Measurements from ENCODE around the gene GOLGA7B.

GOLGA7B gene

DNA sequence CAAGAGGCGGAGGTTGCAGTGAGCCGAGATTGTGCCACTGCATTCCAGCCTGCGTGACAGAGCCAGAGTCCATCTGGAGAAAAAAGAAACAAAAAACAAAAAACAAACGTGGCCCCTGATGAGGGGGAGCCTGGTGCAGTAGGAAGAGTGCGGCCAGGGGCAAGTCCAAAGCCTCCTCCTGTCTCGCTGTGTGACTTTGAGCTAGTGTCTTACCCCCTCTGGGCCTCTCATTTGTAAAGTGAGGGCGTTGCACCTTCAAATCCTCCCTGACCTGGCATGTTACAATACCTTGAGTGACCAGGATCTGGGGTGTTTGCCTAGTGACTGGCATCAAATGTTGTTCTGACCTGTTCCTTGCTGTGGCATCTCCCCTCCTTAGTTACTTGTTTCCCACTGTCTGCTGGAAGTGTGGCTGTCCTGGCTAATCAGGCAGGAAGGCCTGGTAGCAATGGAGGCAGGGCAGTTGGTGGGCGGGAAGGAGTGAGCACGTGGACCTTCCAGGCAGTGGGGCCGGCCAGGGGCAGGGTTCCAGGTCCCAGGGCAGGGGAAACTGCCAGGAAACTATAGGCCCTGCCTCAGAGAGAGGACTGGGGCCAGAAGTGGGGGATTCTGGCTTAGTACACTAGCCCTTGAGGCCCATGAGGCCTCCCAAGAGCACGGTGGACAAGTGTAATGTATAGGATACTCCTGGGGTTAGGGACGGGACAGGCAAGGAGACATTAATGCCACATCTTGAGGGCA lies 24.5 kb upstream of the GOLGA7B start:
- H3K4me3 ChIP-seq (ENCODE audit: low read depth, low read length): no peak overlapping the region
- H3K9me3 ChIP-seq (ENCODE audit: severe bottlenecking): no peaks in the 10 kb centered on the region
- H3K36me3 ChIP-seq: no peaks in the 10 kb centered on the region
- TF ChIP-seq, protein P1, sequence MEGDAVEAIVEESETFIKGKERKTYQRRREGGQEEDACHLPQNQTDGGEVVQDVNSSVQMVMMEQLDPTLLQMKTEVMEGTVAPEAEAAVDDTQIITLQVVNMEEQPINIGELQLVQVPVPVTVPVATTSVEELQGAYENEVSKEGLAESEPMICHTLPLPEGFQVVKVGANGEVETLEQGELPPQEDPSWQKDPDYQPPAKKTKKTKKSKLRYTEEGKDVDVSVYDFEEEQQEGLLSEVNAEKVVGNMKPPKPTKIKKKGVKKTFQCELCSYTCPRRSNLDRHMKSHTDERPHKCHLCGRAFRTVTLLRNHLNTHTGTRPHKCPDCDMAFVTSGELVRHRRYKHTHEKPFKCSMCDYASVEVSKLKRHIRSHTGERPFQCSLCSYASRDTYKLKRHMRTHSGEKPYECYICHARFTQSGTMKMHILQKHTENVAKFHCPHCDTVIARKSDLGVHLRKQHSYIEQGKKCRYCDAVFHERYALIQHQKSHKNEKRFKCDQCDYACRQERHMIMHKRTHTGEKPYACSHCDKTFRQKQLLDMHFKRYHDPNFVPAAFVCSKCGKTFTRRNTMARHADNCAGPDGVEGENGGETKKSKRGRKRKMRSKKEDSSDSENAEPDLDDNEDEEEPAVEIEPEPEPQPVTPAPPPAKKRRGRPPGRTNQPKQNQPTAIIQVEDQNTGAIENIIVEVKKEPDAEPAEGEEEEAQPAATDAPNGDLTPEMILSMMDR (IDR thresholded peaks at IDR 0.05; ENCODE audit: low read depth, low read length): no peak
- no peak for DNase-seq
- H3K27ac ChIP-seq: no peak overlapping the region
- no peaks in the 10 kb centered on the region for H3K27me3 ChIP-seq (ENCODE audit: insufficient read depth, low read depth, severe bottlenecking)

- Histone ChIP-seq H3K4me3 (ENCODE audit: low read depth, low read length) (no peak overlapping the region), H3K9me3 (ENCODE audit: severe bottlenecking) (no peaks in the 10 kb centered on the region), H3K27ac (no peak overlapping the region), H3K27me3 (ENCODE audit: insufficient read depth, low read depth, severe bottlenecking) (no peaks in the 10 kb centered on the region), H3K36me3 (no peaks in the 10 kb centered on the region)
- DNase-seq: no peak
- TF ChIP-seq, protein P1 (IDR thresholded peaks at IDR 0.05; ENCODE audit: low read depth, low read length): no peak
Measured at GRCh38 chr10:97826892-97827291, 22.8 kb upstream of the GOLGA7B start.

GRCh38 chr10:97827702-97828291 lies 21.8 kb upstream of the GOLGA7B start:
- no peak for DNase-seq
- Histone ChIP-seq H3K9me3 (ENCODE audit: severe bottlenecking) (no peaks in the 10 kb centered on the region), H3K27ac (no peak overlapping the region), H3K27me3 (ENCODE audit: insufficient read depth, low read depth, severe bottlenecking) (no peaks in the 10 kb centered on the region), H3K36me3 (no peaks in the 10 kb centered on the region), H3K4me3 (ENCODE audit: low read depth, low read length) (no peak overlapping the region)
- TF ChIP-seq, protein P1 (IDR thresholded peaks at IDR 0.05; ENCODE audit: low read depth, low read length): no peak

DNA sequence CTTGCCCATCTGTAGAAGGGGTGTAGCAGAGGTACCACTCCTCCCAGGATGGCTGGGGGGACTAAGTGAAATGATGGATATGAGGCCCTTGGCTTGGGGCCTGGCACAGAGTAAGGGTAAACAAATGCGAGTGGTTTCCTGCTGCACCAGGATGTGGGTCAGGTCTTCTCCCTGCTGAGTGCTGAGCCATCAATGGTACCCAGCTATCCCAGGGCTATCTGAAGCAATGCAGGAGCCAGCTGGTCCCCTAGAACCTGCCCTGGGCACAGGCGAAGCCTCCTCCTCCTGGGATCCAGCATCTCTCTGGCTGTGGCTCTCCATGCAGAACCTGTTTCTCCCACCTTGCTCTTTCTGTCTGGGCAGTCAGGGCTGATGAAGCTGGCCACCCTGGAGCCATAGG lies 20.9 kb upstream of the GOLGA7B start:
- no peak for DNase-seq
- Histone ChIP-seq H3K27me3 (ENCODE audit: insufficient read depth, low read depth, severe bottlenecking) (no peaks in the 10 kb centered on the region), H3K36me3 (no peaks in the 10 kb centered on the region), H3K4me3 (ENCODE audit: low read depth, low read length) (no peak overlapping the region), H3K9me3 (ENCODE audit: severe bottlenecking) (no peaks in the 10 kb centered on the region), H3K27ac (no peak overlapping the region)
- TF ChIP-seq, protein P1 (IDR thresholded peaks at IDR 0.05; ENCODE audit: low read depth, low read length): no peak

GRCh38 chr10:97830064-97830463 lies 19.6 kb upstream of the GOLGA7B start:
- Histone ChIP-seq H3K27me3 (ENCODE audit: insufficient read depth, low read depth, severe bottlenecking) (no peaks in the 10 kb centered on the region), H3K27ac (no peak overlapping the region), H3K4me3 (ENCODE audit: low read depth, low read length) (no peak overlapping the region), H3K9me3 (ENCODE audit: severe bottlenecking) (no peaks in the 10 kb centered on the region), H3K36me3 (no peaks in the 10 kb centered on the region)
- DNase-seq: no peak
- TF ChIP-seq, protein P1 (IDR thresholded peaks at IDR 0.05; ENCODE audit: low read depth, low read length): no peak
